Fibroblast of mammary gland (primary cell): ENCODE results near the gene CDR2.

Experiments
- DNase-seq: peaks from one replicate; pipeline ENCODE4 v3.0.0-alpha.2; 2010; ENCODE audit warnings: low read depth
- H3K4me3 ChIP-seq: 2 replicates; pipeline ENCODE4 v1.5.1; 2011; ENCODE audit warnings: low read depth, mild to moderate bottlenecking, low read length, moderate library complexity; ENCODE audit not compliant: control insufficient read depth
- TF ChIP-seq, protein P1 (sequence below): conservative IDR thresholded peaks from 2 replicates; pipeline ENCODE4 v1.5.1; 2011; ENCODE audit warnings: low read depth, low read length, inconsistent platforms; ENCODE audit not compliant: control insufficient read depth, insufficient read depth

CDR2 gene

DNA sequence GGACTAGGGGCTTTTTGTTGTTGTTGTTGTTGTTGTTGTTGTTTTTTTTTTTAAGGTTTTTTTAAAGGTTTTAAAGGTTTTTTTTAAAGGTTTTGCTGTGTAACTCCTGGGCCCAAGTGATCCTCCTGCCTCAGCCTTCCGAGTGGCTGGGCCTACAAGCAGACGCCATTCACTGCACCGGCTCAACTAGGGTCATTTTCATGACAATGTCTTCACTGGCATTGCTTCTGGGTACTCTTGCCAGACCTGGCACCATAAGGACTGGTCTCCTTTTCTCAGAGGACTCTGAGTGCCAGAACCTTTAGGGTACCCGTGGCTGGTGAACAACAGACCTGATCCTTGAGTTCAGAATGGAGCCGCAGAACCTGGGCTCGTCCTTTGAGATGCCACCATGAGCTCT, 56.8 kb downstream of the CDR2 start:
- no peak overlapping the region for H3K4me3 ChIP-seq
- no peak for DNase-seq
- TF ChIP-seq, protein P1, sequence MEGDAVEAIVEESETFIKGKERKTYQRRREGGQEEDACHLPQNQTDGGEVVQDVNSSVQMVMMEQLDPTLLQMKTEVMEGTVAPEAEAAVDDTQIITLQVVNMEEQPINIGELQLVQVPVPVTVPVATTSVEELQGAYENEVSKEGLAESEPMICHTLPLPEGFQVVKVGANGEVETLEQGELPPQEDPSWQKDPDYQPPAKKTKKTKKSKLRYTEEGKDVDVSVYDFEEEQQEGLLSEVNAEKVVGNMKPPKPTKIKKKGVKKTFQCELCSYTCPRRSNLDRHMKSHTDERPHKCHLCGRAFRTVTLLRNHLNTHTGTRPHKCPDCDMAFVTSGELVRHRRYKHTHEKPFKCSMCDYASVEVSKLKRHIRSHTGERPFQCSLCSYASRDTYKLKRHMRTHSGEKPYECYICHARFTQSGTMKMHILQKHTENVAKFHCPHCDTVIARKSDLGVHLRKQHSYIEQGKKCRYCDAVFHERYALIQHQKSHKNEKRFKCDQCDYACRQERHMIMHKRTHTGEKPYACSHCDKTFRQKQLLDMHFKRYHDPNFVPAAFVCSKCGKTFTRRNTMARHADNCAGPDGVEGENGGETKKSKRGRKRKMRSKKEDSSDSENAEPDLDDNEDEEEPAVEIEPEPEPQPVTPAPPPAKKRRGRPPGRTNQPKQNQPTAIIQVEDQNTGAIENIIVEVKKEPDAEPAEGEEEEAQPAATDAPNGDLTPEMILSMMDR = no peak

DNA sequence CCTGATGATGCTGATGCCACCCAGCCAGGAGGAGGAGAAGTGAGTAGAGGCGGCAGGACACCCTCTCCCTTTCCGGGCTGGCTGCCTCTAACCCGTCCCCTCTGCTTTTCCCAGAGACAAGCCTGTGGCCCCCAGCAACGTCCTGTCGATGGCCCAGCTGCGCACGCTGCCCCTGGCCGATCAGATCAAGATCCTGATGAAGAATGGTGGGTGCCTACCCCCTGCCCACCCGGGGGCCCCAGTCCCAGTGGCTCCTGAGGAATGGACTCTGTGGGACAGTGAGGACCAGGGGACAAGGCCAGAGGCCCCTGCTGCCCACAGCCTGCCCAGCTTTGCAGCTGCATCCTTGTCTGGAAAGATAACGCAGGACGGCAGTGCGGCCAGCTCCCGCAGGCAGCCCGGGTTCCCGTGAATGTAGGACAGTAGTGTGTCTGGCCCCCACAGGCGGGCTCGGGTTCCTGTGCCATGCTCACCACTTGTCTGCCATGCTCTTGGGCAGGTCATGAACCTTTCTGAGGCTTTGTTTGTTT, 57.4 kb downstream of the CDR2 start:
- no peak for DNase-seq

DNA sequence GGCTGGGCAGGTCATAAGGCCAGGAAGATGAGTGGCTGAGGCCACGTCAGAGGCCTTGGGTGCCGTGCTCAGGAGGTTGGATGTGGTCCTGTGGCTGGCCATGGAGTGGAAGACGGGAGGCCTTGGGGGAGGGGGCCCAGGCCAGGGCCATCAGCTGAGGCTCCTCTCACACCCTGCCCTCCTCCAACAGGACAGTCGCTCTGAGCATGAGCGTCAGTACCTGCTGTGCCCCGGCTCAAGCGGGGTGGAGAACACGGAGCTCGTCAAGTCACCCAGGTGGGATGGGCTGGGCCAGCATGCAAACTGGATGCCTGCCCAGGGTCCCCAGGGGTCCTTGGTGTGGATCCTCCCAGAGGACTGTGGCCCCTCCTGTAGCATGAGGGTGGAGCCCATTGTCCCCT, 58.0 kb downstream of the CDR2 start:
- no peak overlapping the region for H3K4me3 ChIP-seq
- DNase-seq = no peak
- TF ChIP-seq, protein P1 = no peak

More for the DNA sequence above, 57.4 kb downstream of the CDR2 start:
- TF ChIP-seq, protein P1 = no peak
- H3K4me3 ChIP-seq = no peak overlapping the region

- DNase-seq = no peak
- no peak overlapping the region for H3K4me3 ChIP-seq
- TF ChIP-seq, protein P1 = no peak
Observed at GRCh38 chr16:22315979-22316378, 58.4 kb downstream of the CDR2 start.

DNA sequence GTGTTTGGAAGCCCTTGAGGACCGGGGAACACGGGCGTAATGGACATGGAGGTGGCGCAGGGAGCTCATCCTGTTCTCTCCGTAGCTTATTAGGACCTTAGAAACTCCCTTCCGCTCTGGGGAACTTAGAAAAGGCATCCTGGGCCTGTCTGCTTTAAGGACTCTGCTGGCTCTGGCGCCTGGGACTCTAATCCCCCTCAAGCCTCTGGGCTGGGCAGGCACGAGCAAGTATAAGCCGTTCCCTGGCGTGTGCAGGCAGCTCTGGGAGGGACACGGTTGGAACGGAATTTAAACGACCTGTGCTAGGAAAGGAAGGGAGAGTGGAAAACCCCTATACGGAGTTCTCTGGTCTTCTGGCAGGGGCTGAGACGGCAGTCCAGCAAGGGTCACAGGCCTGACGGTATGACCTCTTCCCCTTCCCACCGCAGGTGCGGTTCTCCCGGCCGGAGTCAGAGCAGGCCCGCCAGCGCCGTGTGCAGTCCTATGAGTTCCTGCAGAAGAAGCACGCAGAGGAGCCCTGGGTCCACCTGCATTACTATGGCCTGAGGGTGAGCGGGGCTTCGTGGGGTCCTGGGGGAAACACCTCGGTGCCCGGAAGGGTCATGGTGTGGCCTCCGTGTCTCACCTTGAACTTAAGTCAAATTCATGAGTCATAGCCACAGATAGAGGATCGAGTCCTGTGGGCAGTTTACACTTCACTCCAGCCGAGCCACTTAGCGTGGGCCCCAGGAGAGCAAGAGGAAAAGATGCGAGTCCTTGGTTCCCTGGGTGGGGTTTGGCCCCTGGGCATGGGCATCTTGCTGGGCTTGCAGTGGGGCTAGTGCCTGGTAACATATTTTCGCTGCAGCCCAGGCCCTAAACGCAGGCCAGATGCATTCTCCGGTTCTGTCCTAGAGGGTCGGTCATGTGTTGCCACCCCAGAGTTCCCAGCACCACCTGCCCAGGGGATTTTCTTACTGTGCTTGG, 59.5 kb downstream of the CDR2 start:
- H3K4me3 ChIP-seq = no peak overlapping the region
- TF ChIP-seq, protein P1 = no peak
- DNase-seq = no peak

GRCh38 chr16:22313876-22314470, 60.4 kb downstream of the CDR2 start:
- DNase-seq = no peak
- no peak overlapping the region for H3K4me3 ChIP-seq
- TF ChIP-seq, protein P1 = no peak
